CD4-positive, alpha-beta memory T cell (primary cell): ENCODE data around the gene DYNLRB1. TPM values are rescaled to one million over a fixed set of nuclear protein-coding genes. Genes with fewer than 3 reads are reported as not detected.
"Not testable (repeated sequence)": the region's sequence is repeated elsewhere in the genome, so short reads cannot be mapped to it uniquely, and the experiment has no call there.

Experiments used
- CTCF ChIA-PET: fragments of 350-600 bp; sonication (Branson Sonifier 250); formaldehyde crosslinking; loops from one replicate; lab custom pipeline; 2021; ENCODE audit warnings: inconsistent platforms; ENCODE audit not compliant: partially characterized antibody; lab: Charles Lee
- POLR2A ChIA-PET: fragments of 350-600 bp; sonication (Branson Sonifier 250); formaldehyde crosslinking; loops from one replicate; lab custom pipeline; 2021; ENCODE audit not compliant: partially characterized antibody; lab: Charles Lee
- DNase-seq, 5 donors: peaks; one replicate each; pipeline versions ENCODE4 v3.0.0 to v3.0.0-alpha.2; 2020 to 2022; ENCODE audit warnings: mixed read lengths in 1 of 5
- H3K27ac ChIP-seq: one replicate; pipeline ENCODE4 v1.7.0; 2013; ENCODE audit warnings: low read depth, low read length
- H3K27me3 ChIP-seq: 2 replicates; pipeline ENCODE4 v1.7.0; 2013; ENCODE audit warnings: mild to moderate bottlenecking, low read length, moderate library complexity; ENCODE audit not compliant: insufficient read depth
- H3K36me3 ChIP-seq: 2 replicates; pipeline ENCODE4 v1.7.0; 2013; ENCODE audit warnings: mild to moderate bottlenecking, low read length, moderate library complexity; ENCODE audit not compliant: insufficient read depth
- H3K4me1 ChIP-seq: 2 replicates; pipeline ENCODE4 v1.7.0; 2013; ENCODE audit warnings: mild to moderate bottlenecking, low read length, moderate library complexity; ENCODE audit not compliant: insufficient read depth
- H3K4me3 ChIP-seq, 2 donors: one replicate each; pipeline ENCODE4 v1.7.0; 2013; ENCODE audit warnings: low read length in 2 of 2, mild to moderate bottlenecking in 1 of 2
- H3K9me3 ChIP-seq, 2 donors: one replicate each; pipeline ENCODE4 v1.7.0; 2013; ENCODE audit warnings: low read length in 2 of 2, control low read depth in 1 of 2; ENCODE audit not compliant: control insufficient read depth in 1 of 2
- H3K27ac Mint-ChIP-seq, 7 donors: one replicate each; pipeline ENCODE4 v1.8.0; 2020 to 2021; ENCODE audit warnings: mixed read lengths in 7 of 7, mild to moderate bottlenecking in 6 of 7, inconsistent platforms in 3 of 7, moderate library complexity in 3 of 7
- H3K27me3 Mint-ChIP-seq, 2 donors: one replicate each; pipeline ENCODE4 v1.8.0; 2020 to 2021; ENCODE audit warnings: mixed read lengths in 2 of 2
- H3K36me3 Mint-ChIP-seq, 2 donors: one replicate each; pipeline ENCODE4 v1.8.0; 2020 to 2021; ENCODE audit warnings: mixed read lengths in 2 of 2, inconsistent platforms in 1 of 2, mild to moderate bottlenecking in 1 of 2
- H3K4me1 Mint-ChIP-seq, 4 donors: one replicate each; pipeline ENCODE4 v1.8.0; 2020 to 2021; ENCODE audit warnings: mixed read lengths in 4 of 4, mild to moderate bottlenecking in 1 of 4
- H3K4me3 Mint-ChIP-seq, 8 donors: one replicate each; pipeline ENCODE4 v1.8.0; 2020 to 2021; ENCODE audit warnings: mixed read lengths in 8 of 8, mild to moderate bottlenecking in 7 of 8, moderate library complexity in 6 of 8, inconsistent platforms in 3 of 8
- H3K9me3 Mint-ChIP-seq, 8 donors: one replicate each; pipeline ENCODE4 v1.8.0; 2020 to 2021; ENCODE audit warnings: mixed read lengths in 8 of 8, mild to moderate bottlenecking in 5 of 8, inconsistent platforms in 3 of 8, moderate library complexity in 1 of 8
- intact Hi-C: fragments of 100-400 bp; cut with micrococcal nuclease; formaldehyde crosslinking; loops from one replicate; pipeline ENCODE4 v1.15.1; 2023
- polyA plus RNA-seq, 2 donors: library from polyadenylated mRNA; unstranded; fragments of 300-500 nt; fragmentation: Illumina TruSeq; gene quantifications; one replicate each; pipeline ENCODE4 v1.2.3, GENCODE V29; 2021
- total RNA-seq, 2 experiments: library from RNA; stranded (reverse); gene quantifications; one replicate each; pipeline ENCODE4 v1.2.3, GENCODE V29; 2021

The DYNLRB1 gene
- total and polyA plus RNA-seq, 4 experiments from 2014 or later = 75.5 to 311 (median 159) TPM

- H3K9me3 Mint-ChIP-seq = peaks cover 0 to 5% (median 0%) of the 10 kb centered on the region in 8 donors
- Histone ChIP-seq H3K9me3 (no peaks in the 10 kb centered on the region), H3K4me3 (no peak overlapping the region), H3K4me1 (peaks cover 15% of the 10 kb centered on the region), H3K27ac (no peak overlapping the region), H3K27me3 (no peaks in the 10 kb centered on the region), H3K36me3 (peaks cover 5% of the 10 kb centered on the region)
- no peaks in the 10 kb centered on the region for H3K27me3 Mint-ChIP-seq
- ChIA-PET CTCF (interaction anchor here (1.2 kb wide), 1 partner anchor 11 kb away, joined by 4 read pairs; no protein-coding TSS in a partner anchor), POLR2A (interaction anchor here (1.2 kb wide), 1 partner anchor 8 kb away, joined by 3 read pairs; no protein-coding TSS in a partner anchor)
- H3K27ac Mint-ChIP-seq = peak overlapping the region; percentile 48 to 90 (median 80)
- H3K4me3 Mint-ChIP-seq = no peak overlapping the region
- intact Hi-C loops = no loop called here
- no peak for DNase-seq
- peaks cover 15 to 50% (median 26%) of the 10 kb centered on the region in 4 donors for H3K4me1 Mint-ChIP-seq
- H3K36me3 Mint-ChIP-seq = peaks cover 3 to 40% of the 10 kb centered on the region in 2 donors
These were observed 4.3 kb upstream of the DYNLRB1 start for GRCh38 chr20:34511891-34512265.

GRCh38 chr20:34512266-34512954, 3.8 kb upstream of the DYNLRB1 start:
- no peaks in the 10 kb centered on the region for H3K27me3 ChIP-seq
- Mint-ChIP-seq H3K27ac (peak overlapping the region; percentile 54 to 90 (median 83)), H3K27me3 (no peaks in the 10 kb centered on the region), H3K9me3 (peaks cover 0 to 5% (median 0%) of the 10 kb centered on the region in 8 donors), H3K4me1 (peaks cover 15 to 55% (median 26%) of the 10 kb centered on the region in 4 donors), H3K4me3 (peak overlapping the region in 3 of 8 donors; percentile 3 to 39 (median 31)), H3K36me3 (peaks cover 3 to 37% of the 10 kb centered on the region in 2 donors)
- ChIA-PET POLR2A (interaction anchor here (1.1 to 1.2 kb wide), 2 partner anchors 8 to 10 kb away, joined by 3 read pairs; no protein-coding TSS in a partner anchor), CTCF (interaction anchor here (1.2 kb wide), 1 partner anchor 10 kb away, joined by 4 read pairs; no protein-coding TSS in a partner anchor)
- intact Hi-C loops = no loop called here
- DNase-seq = no peak
- no peak overlapping the region for H3K4me3 ChIP-seq
- H3K9me3 ChIP-seq = no peaks in the 10 kb centered on the region
- H3K36me3 ChIP-seq = peaks cover 5% of the 10 kb centered on the region
- H3K4me1 ChIP-seq = peaks cover 20% of the 10 kb centered on the region
- peak overlapping the region; percentile 18 for H3K27ac ChIP-seq

- Mint-ChIP-seq H3K27ac (peak overlapping the region; percentile 54 to 90 (median 83)), H3K4me3 (peak overlapping the region in 4 of 8 donors; percentile 9 to 43 (median 35)), H3K27me3 (no peaks in the 10 kb centered on the region), H3K9me3 (peaks cover 0 to 5% (median 0%) of the 10 kb centered on the region in 8 donors), H3K36me3 (peaks cover 3 to 31% of the 10 kb centered on the region in 2 donors), H3K4me1 (peaks cover 19 to 59% (median 30%) of the 10 kb centered on the region in 4 donors)
- POLR2A ChIA-PET = interaction anchor here (1.1 to 4.1 kb wide), 3 partner anchors 9 to 150 kb away, joined by 3 to 21 read pairs (median 3); partner anchors contain the start of gene ITCH
- Histone ChIP-seq H3K27me3 (no peaks in the 10 kb centered on the region), H3K4me3 (no peak overlapping the region), H3K27ac (peak overlapping the region; percentile 18), H3K9me3 (no peaks in the 10 kb centered on the region), H3K4me1 (peaks cover 26% of the 10 kb centered on the region), H3K36me3 (no peaks in the 10 kb centered on the region)
- CTCF ChIA-PET = interaction anchor here (1.2 kb wide), 1 partner anchor 10 kb away, joined by 4 read pairs; no protein-coding TSS in a partner anchor
- intact Hi-C loops = no loop called here
- DNase-seq = peak in 4 of 5 donors; percentile 20 to 37 (median 27)
These were observed 3.2 kb upstream of the DYNLRB1 start for GRCh38 chr20:34512955-34513419.

GRCh38 chr20:34514034-34514433, 2.2 kb upstream of the DYNLRB1 start:
- intact Hi-C loops = loop anchor here (2.0 kb wide), 1 partner anchor 211 kb away; the partner anchor contains the start of gene AHCY
- Mint-ChIP-seq H3K4me3 (peak overlapping the region in 4 of 8 donors; percentile 15 to 100 (median 60)), H3K27ac (peak overlapping the region in 6 of 7 donors; percentile 18 to 99 (median 74)), H3K36me3 (peaks cover 0 to 29% of the 10 kb centered on the region in 2 donors), H3K4me1 (peaks cover 22 to 70% (median 39%) of the 10 kb centered on the region in 4 donors)
- POLR2A ChIA-PET = interaction anchor here (1.7 to 4.1 kb wide), 2 partner anchors 16 to 151 kb away, joined by 6 to 21 read pairs; partner anchors contain the start of gene ITCH
- not testable (repeated sequence) for H3K27ac ChIP-seq, H3K4me3 ChIP-seq, H3K36me3 ChIP-seq, DNase-seq, H3K9me3 Mint-ChIP-seq, H3K27me3 ChIP-seq, H3K9me3 ChIP-seq, H3K27me3 Mint-ChIP-seq
- CTCF ChIA-PET = interaction anchor here (4.6 kb wide), 1 partner anchor 201 kb away, joined by 48 read pairs; no protein-coding TSS in a partner anchor
- peaks cover 36% of the 10 kb centered on the region for H3K4me1 ChIP-seq

GRCh38 chr20:34514897-34515483, 1.2 kb upstream of the DYNLRB1 start:
- POLR2A ChIA-PET = interaction anchor here (0.9 to 4.1 kb wide), 16 partner anchors 10 to 1439 kb away, joined by 3 to 21 read pairs (median 6); partner anchors contain the start of genes AHCY, EIF6, ITCH and MAP1LC3A
- no peaks in the 10 kb centered on the region for H3K36me3 ChIP-seq
- CTCF ChIA-PET = interaction anchor here (1.0 to 4.6 kb wide), 5 partner anchors 23 to 212 kb away, joined by 3 to 48 read pairs (median 5); partner anchors contain the start of gene AHCY

GRCh38 chr20:34515484-34516246, 557 bp upstream of the DYNLRB1 start:
- H3K27ac Mint-ChIP-seq = peak overlapping the region; percentile 96 to 99 (median 98)
- H3K4me1 ChIP-seq = peaks cover 44% of the 10 kb centered on the region
- no peaks in the 10 kb centered on the region for H3K36me3 ChIP-seq
- peaks cover 27 to 84% (median 49%) of the 10 kb centered on the region in 4 donors for H3K4me1 Mint-ChIP-seq
- H3K27ac ChIP-seq = peak overlapping the region; percentile 89
- H3K36me3 Mint-ChIP-seq = peaks cover 0 to 30% of the 10 kb centered on the region in 2 donors
- no peaks in the 10 kb centered on the region for H3K9me3 ChIP-seq
- peak overlapping the region; percentile 91 to 99 for H3K4me3 ChIP-seq
- POLR2A ChIA-PET = interaction anchor here (0.6 to 4.1 kb wide), 23 partner anchors 9 to 1439 kb away, joined by 3 to 21 read pairs (median 4); partner anchors contain the start of genes AHCY, EIF6, ITCH and MAP1LC3A
- H3K9me3 Mint-ChIP-seq = peaks cover 0 to 5% (median 0%) of the 10 kb centered on the region in 8 donors
- no peaks in the 10 kb centered on the region for H3K27me3 Mint-ChIP-seq
- CTCF ChIA-PET = interaction anchor here (1.0 to 4.6 kb wide), 9 partner anchors 12 to 254 kb away, joined by 3 to 48 read pairs (median 5); partner anchors contain the start of genes AHCY and ITCH
- H3K4me3 Mint-ChIP-seq = peak overlapping the region; percentile 93 to 100 (median 98)
- intact Hi-C loops = loop anchor here (1.0 to 5.0 kb wide), 4 partner anchors 152 to 958 kb away; partner anchors contain the start of genes AHCY and ITCH
- no peaks in the 10 kb centered on the region for H3K27me3 ChIP-seq
- peak; percentile 74 to 86 (median 77) for DNase-seq

More at GRCh38 chr20:34514897-34515483, 1.2 kb upstream of the DYNLRB1 start:
- Mint-ChIP-seq H3K27ac (peak overlapping the region; percentile 96 to 99 (median 98)), H3K9me3 (peaks cover 0 to 5% (median 0%) of the 10 kb centered on the region in 8 donors), H3K4me3 (peak overlapping the region; percentile 93 to 100 (median 98)), H3K36me3 (peaks cover 0 to 28% of the 10 kb centered on the region in 2 donors), H3K4me1 (peaks cover 26 to 79% (median 44%) of the 10 kb centered on the region in 4 donors), H3K27me3 (no peaks in the 10 kb centered on the region)
- Histone ChIP-seq H3K27ac (peak overlapping the region; percentile 89), H3K4me3 (peak overlapping the region; percentile 91 to 99), H3K4me1 (peaks cover 39% of the 10 kb centered on the region), H3K27me3 (no peaks in the 10 kb centered on the region), H3K9me3 (no peaks in the 10 kb centered on the region)
- no peak for DNase-seq
- intact Hi-C loops = loop anchor here (1.0 to 5.0 kb wide), 4 partner anchors 152 to 958 kb away; partner anchors contain the start of genes AHCY and ITCH
